Small intestine (tissue), 7 donors: ENCODE data around the gene KCNG2. TPM values are rescaled to one million over a fixed set of nuclear protein-coding genes. Genes with fewer than 3 reads are reported as not detected.

Experiments used
- DNase-seq, 2 donors: peaks; one replicate each; pipeline versions ENCODE4 v3.0.0 to v3.0.0-alpha.2; 2013
- FAIRE-seq: peaks from 2 replicates; lab custom pipeline; 2012; peaks lifted over from hg19 to GRCh38; lab: Jason Lieb, UNC
- H3K27ac ChIP-seq, 3 donors: one replicate each; pipeline ENCODE4 v1.5.1; 2013; ENCODE audit warnings: low read length in 2 of 3, mild to moderate bottlenecking in 2 of 3, control low read depth in 1 of 3, inconsistent platforms in 1 of 3, low read depth in 1 of 3, moderate library complexity in 1 of 3
- H3K27me3 ChIP-seq, 3 donors: one replicate each; pipeline ENCODE4 v1.6.1; 2013; ENCODE audit warnings: low read length in 3 of 3, inconsistent platforms in 1 of 3; ENCODE audit not compliant: control insufficient read depth in 3 of 3, insufficient read depth in 3 of 3
- H3K36me3 ChIP-seq, 3 donors: one replicate each; pipeline ENCODE4 v1.6.1; 2013; ENCODE audit warnings: low read length in 3 of 3, inconsistent platforms in 1 of 3, low read depth in 1 of 3, mild to moderate bottlenecking in 1 of 3, moderate library complexity in 1 of 3; ENCODE audit not compliant: control insufficient read depth in 3 of 3, insufficient read depth in 2 of 3
- H3K4me1 ChIP-seq, 3 donors: one replicate each; pipeline ENCODE4 v1.6.1; 2013; ENCODE audit warnings: low read length in 2 of 3, inconsistent platforms in 1 of 3, low read depth in 1 of 3, mild to moderate bottlenecking in 1 of 3, moderate library complexity in 1 of 3; ENCODE audit not compliant: control insufficient read depth in 3 of 3, insufficient read depth in 2 of 3
- H3K4me3 ChIP-seq, 3 donors: one replicate each; pipeline ENCODE4 v1.5.1; 2013; ENCODE audit warnings: low read length in 3 of 3, control low read depth in 1 of 3, inconsistent platforms in 1 of 3, low read depth in 1 of 3, mild to moderate bottlenecking in 1 of 3, moderate library complexity in 1 of 3
- H3K9me3 ChIP-seq, 2 donors: one replicate each; pipeline ENCODE4 v1.6.1; 2013; ENCODE audit warnings: low read depth in 1 of 2, low read length in 1 of 2; ENCODE audit not compliant: control insufficient read depth in 2 of 2, insufficient read depth in 1 of 2
- WGBS, 3 donors: extraction: QIAGEN DNeasy Blood & Tissue Kit; methylation state at CpG; one replicate each; pipeline ENCODE4 v1.1.7; 2013; 5-methylcytosine and 5-hydroxymethylcytosine counted together
- polyA plus RNA-seq, 4 donors: library from polyadenylated mRNA; stranded (reverse) in 3 of 4; unstranded in 1 of 4; fragments of 200-250 nt in 3 of 4; fragments of 120-200 nt in 1 of 4; gene quantifications; one replicate each; pipeline versions ENCODE4 v1.2.1 to v1.2.3, GENCODE V29; 2013
- donor health status: healthy with polysubstance abuse.
- donor health status: control.
- donor health status: control.
- donor health status: Bipolar disorder and iron deficiency.
- donor health status: healthy.

The KCNG2 gene
- polyA plus RNA-seq, 4 donors = 0.10 to 0.30 TPM; not detected in 2

DNA sequence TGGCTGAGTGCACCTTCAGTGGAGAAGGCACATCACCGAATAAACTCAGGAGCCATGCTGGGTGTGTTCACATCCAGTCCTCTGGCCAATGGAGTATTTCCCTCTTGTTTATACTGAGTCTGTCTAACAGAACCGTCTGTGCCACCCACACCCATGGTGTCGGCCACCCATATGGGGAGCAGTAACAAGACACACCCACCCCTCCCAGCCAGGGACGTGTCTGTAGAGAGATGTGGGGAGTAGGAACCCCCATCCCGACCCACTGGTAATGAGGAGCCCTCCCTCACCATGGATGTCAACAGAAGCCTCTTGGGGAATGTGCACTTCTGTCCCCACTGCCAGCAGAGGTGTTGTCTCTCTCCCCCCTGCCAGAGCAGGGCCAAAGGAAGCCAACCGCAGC, 37.1 kb downstream of the KCNG2 start:
- DNase-seq (no peak), FAIRE-seq (no peak)
- Histone ChIP-seq H3K27me3 (no peaks in the 10 kb centered on the region), H3K9me3 (peaks cover 0 to 4% of the 10 kb centered on the region in 2 donors), H3K36me3 (no peaks in the 10 kb centered on the region), H3K4me3 (no peak overlapping the region), H3K27ac (no peak overlapping the region), H3K4me1 (no peaks in the 10 kb centered on the region)
- 64 to 76% (median 70%) methylated on average over 6 of the region's 6 CpGs for WGBS, 3 donors

DNA sequence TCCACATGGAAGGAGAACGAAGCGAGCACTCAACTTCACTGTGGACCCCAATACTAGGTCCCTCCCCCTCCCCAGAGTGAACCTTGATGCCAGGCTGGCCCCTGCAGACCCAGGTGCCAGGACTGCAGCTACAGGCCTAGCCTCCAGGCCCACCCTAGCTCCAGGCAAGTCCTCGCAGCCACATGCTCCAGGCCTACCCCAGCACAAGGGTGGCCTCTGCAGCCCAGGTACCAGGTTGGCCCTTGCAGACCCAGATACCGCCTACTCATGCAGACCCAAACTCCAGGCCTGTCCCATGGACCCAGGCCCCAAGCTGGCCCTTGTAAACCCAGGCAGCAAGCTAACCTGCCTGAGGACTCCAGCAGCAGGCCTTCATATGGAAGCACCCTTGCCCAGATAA, 44.2 kb downstream of the KCNG2 start:
- DNase-seq = no peak
- Histone ChIP-seq H3K4me3 (no peak overlapping the region), H3K9me3 (peaks cover 0 to 6% of the 10 kb centered on the region in 2 donors), H3K4me1 (no peaks in the 10 kb centered on the region), H3K36me3 (no peaks in the 10 kb centered on the region), H3K27ac (no peak overlapping the region), H3K27me3 (no peaks in the 10 kb centered on the region)
- 86 to 91% (median 88%) methylated on average over 4 of the region's 4 CpGs for WGBS, 3 donors
- FAIRE-seq = no peak

DNA sequence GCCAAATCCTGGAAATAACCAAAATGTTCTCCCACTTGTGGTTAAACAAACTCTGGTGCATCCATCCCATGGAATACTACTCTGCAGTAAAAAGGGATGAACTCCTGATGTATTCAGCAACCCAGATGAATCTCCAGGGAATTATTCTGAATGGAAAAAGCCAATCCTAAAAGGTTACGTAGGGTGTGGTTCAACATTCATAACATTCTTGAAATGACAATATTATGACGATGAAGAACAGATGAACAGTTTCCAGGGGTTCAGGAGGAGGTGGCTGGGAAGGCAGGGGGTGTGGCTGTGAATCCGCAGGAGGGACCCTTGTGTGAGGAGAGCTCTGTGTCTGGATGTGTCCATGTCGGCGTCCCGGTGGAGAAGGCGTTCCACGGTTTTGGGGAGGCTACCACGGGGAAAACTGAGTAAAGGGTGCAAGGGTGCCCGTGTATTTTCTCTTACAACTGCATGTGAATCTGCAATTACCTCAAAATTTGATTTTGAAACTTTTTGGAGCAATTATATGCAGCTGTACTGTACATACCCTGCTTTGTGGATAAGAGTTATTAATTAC, 47.3 kb downstream of the KCNG2 start:
- Histone ChIP-seq H3K4me3 (no peak overlapping the region), H3K36me3 (no peaks in the 10 kb centered on the region), H3K4me1 (no peaks in the 10 kb centered on the region), H3K27me3 (no peaks in the 10 kb centered on the region), H3K9me3 (peaks cover 2 to 6% of the 10 kb centered on the region in 2 donors), H3K27ac (no peak overlapping the region)
- DNase-seq (no peak), FAIRE-seq (no peak)
- WGBS, 3 donors = 88 to 89% (median 88%) methylated on average over 10 of the region's 10 CpGs

DNA sequence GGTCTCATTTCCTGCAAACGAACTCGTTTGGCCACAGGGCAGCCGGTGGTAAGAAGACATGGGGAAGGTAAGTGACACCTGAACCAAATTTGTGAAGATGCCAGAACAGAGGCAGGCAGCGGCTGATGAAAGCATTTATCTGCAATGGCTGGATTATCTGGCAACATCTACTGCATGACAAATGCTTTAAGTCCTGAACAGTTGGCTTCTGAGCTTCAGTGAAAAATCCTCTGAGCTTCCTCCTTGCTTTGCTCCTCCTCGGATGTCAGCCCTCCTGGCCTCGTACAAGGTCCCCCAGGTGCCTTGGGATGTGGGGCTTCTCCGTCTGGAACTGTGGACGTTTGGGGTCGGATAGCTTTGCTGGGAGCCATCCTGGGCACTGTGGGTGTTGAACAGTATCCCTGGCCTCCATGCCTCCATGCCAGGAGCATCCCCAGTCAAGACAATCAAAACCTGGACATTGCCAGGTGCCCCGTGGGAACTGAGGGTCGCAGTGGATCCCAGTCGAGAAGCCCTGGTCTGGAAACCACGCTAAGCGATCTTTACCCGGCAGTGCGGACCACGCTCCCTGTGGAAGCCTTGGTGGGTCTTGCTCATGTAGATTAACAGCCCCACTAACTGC, 49.3 kb downstream of the KCNG2 start:
- FAIRE-seq (no peak), DNase-seq (no peak)
- no peak overlapping the region for H3K27ac ChIP-seq
- peaks cover 2% of the 10 kb centered on the region in 2 donors for H3K9me3 ChIP-seq
- H3K4me3 ChIP-seq = no peak overlapping the region
- H3K4me1 ChIP-seq = no peaks in the 10 kb centered on the region
- H3K36me3 ChIP-seq = no peaks in the 10 kb centered on the region
- 86 to 89% (median 87%) methylated on average over 17 of the region's 17 CpGs for WGBS, 3 donors
- no peaks in the 10 kb centered on the region for H3K27me3 ChIP-seq

DNA sequence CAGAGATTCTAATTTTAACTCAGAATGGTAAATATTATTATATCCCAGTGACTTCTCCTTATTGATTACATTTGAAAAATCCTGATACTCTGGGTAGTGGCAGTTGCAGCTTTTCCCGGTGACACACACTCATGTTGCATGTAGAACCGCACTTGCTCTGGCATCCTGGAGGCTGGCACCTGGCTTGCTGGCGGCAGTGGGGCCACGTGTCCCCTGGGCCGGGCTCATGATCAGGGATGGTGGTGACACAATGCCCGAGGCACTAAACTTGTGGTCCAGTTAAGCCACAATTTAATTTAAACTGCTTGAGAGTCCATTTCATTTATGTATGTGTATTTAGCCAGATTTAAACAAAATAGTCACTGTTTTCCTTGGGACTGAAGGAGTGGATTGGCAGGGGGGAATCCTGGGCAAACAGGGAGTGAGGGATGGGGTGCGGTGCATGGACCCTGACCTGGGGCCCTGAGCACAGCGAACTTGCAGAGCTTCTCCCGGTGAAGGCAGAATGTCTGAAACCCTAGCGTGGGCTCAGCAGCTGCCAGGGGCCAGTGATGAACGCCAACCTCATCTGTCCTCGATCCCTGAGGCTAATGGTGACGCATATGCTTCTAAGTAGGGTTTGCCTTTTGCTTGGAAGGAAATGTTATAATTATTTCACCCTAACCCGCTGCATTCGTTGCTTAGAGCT, 50.0 kb downstream of the KCNG2 start:
- peaks cover 0 to 2% of the 10 kb centered on the region in 2 donors for H3K9me3 ChIP-seq
- no peaks in the 10 kb centered on the region for H3K27me3 ChIP-seq
- no peaks in the 10 kb centered on the region for H3K36me3 ChIP-seq
- FAIRE-seq = no peak
- no peak overlapping the region for H3K4me3 ChIP-seq
- no peak for DNase-seq
- no peak overlapping the region for H3K27ac ChIP-seq
- no peaks in the 10 kb centered on the region for H3K4me1 ChIP-seq
- WGBS, 3 donors = 78 to 81% (median 79%) methylated on average over 15 of the region's 15 CpGs

DNA sequence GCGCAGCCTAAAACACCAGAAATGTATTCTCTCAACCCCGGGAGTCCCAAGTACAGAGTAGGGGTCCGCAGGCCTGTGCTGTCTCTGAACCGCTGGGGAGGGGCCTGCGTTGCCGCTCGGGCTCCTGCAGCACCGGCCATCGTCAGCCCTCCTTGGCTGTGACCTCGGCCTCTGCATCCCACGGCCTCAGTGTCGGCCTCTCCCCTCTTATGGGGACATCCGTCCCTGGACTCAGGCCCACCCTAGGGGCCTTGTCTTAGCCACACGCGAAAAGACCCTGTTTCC, 50.5 kb downstream of the KCNG2 start:
- Histone ChIP-seq H3K27ac (no peak overlapping the region), H3K4me3 (no peak overlapping the region), H3K9me3 (peaks cover 0 to 2% of the 10 kb centered on the region in 2 donors), H3K36me3 (no peaks in the 10 kb centered on the region), H3K4me1 (no peaks in the 10 kb centered on the region), H3K27me3 (no peaks in the 10 kb centered on the region)
- WGBS, 3 donors = 92 to 95% (median 94%) methylated on average over 15 of the region's 15 CpGs
- FAIRE-seq (no peak), DNase-seq (no peak)

DNA sequence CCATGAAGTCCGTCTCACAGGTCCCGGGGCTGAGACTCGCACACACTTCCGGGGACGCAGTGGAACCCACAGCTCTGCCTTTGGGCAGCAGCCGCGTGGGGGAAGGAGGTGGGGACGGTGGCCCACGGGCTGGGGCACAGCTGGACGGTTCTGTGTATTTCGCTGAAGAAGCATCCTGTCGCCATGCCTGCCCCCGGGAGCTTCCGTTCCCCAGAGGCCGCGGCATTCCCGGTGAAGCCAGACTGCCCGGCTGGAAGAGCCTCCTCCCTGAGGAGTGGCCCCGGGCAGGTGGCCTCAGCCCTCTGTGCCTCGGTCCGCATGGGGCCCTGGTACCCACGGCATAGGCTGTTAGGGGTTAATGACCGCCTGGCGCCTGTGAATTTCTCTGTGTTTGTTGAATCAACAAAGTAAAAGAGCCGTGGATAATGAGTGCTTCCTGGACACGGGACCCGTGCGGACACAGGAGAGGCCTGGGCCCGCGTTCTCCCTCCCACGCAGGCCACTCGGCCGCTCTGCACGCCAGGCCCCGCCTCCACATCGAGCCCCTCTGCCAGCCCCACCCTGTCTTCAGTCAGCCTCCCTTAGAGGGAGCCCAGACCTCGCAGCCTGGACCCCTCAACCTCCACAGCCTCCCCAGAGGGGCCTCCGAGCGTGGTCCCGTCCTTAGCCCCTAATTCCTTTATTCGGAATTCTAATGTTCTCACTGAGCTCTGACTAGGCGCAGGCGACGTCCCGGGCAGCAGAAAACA, 51.0 kb downstream of the KCNG2 start:
- no peak for DNase-seq
- H3K36me3 ChIP-seq = no peaks in the 10 kb centered on the region
- H3K9me3 ChIP-seq = peaks cover 0 to 2% of the 10 kb centered on the region in 2 donors
- H3K4me1 ChIP-seq = no peaks in the 10 kb centered on the region
- no peak for FAIRE-seq
- H3K27me3 ChIP-seq = no peaks in the 10 kb centered on the region
- no peak overlapping the region for H3K4me3 ChIP-seq
- no peak overlapping the region for H3K27ac ChIP-seq
- WGBS, 3 donors = 79 to 86% (median 83%) methylated on average over 39 to 45 of the region's 45 CpGs

DNA sequence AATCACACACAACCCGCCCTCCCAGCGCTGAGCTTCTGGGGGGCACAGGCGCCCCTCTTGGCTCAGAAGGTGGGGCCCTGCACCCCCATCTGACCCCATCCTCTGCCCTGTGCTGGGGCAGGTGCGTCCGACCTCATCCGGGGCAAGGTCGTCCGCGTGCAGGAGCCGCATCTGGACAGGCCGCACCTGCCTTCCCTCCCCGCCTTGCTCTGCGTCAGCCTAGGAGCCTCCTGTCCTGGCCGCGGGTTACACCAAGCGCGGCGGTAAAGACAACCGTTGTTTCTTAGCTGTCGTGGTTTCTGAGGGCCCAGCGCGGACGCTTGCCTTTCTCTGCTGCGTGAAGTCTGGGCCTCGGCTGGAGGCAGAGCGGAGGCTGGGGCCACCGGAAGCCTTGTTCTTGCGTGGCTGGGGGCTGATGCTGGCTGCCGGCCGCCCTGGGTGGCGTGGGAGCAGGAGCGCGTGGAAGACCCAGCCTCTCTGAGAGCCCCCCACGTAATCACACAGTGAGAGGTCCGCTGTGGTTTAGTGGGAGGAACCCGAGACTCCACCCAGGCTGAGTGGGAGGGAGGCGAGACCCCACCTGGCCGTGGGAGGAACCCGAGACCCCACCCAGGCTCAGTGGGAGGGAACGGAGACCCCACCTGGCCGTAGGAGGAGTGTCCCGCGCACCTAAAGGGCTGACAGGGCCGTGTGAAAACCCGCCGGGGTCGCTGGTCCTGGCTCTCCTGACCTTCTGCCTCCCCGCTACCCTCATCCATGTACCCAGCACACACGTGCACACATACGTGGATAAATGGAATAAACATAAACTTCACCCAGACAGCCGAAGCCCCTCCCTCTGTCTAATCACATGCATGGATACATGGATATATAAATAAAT, 51.8 kb downstream of the KCNG2 start:
- DNase-seq (no peak), FAIRE-seq (no peak)
- no peaks in the 10 kb centered on the region for H3K27me3 ChIP-seq
- no peak overlapping the region for H3K27ac ChIP-seq
- peaks cover 0 to 2% of the 10 kb centered on the region in 2 donors for H3K9me3 ChIP-seq
- WGBS, 3 donors = 92 to 94% (median 92%) methylated on average over 51 of the region's 51 CpGs
- H3K4me1 ChIP-seq = no peaks in the 10 kb centered on the region
- no peaks in the 10 kb centered on the region for H3K36me3 ChIP-seq
- H3K4me3 ChIP-seq = no peak overlapping the region
